ENCODE results near the gene SLC5A4. TPM values are rescaled to one million over a fixed set of nuclear protein-coding genes. Genes with fewer than 3 reads are reported as not detected.
A peak's percentile ranks its signal among the peaks of the same experiment; 100 is the strongest.

Gene SLC5A4
- total RNA-seq, 1 donor from 2014 or later: 0.82 TPM

DNA sequence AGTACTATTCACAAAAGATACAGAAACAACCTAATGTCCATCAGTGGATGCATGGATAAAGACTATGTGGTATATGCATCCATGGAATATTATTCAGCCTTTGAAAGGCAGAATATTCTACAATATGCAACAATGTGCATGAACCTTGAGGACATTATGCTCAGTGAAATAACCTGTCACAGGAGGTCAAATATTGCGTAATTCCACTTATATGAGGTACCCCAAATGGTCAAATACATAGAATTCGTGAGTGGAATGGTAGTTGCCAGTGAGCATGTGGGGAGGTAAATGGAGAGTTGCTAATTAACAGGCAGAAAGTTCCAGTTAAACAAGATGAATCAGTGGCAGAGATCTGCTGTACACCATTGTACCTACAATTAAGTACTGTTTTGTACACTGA, 3.6 kb upstream of the SLC5A4 start:
- Mint-ChIP-seq H3K27me3 (peaks cover 14% of the 10 kb centered on the region), H3K4me3 (no peak overlapping the region), H3K4me1 (ENCODE audit: unreplicated experiment) (no peaks in the 10 kb centered on the region), H3K27ac (no peak overlapping the region), H3K9me3 (peaks cover 7% of the 10 kb centered on the region), H3K36me3 (no peaks in the 10 kb centered on the region)
- TF ChIP-seq, protein P1, sequence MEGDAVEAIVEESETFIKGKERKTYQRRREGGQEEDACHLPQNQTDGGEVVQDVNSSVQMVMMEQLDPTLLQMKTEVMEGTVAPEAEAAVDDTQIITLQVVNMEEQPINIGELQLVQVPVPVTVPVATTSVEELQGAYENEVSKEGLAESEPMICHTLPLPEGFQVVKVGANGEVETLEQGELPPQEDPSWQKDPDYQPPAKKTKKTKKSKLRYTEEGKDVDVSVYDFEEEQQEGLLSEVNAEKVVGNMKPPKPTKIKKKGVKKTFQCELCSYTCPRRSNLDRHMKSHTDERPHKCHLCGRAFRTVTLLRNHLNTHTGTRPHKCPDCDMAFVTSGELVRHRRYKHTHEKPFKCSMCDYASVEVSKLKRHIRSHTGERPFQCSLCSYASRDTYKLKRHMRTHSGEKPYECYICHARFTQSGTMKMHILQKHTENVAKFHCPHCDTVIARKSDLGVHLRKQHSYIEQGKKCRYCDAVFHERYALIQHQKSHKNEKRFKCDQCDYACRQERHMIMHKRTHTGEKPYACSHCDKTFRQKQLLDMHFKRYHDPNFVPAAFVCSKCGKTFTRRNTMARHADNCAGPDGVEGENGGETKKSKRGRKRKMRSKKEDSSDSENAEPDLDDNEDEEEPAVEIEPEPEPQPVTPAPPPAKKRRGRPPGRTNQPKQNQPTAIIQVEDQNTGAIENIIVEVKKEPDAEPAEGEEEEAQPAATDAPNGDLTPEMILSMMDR (conservative IDR thresholded peaks at IDR 0.05): no peak
- no peak for DNase-seq (ENCODE audit: extremely low spot score, unreplicated experiment)

DNA sequence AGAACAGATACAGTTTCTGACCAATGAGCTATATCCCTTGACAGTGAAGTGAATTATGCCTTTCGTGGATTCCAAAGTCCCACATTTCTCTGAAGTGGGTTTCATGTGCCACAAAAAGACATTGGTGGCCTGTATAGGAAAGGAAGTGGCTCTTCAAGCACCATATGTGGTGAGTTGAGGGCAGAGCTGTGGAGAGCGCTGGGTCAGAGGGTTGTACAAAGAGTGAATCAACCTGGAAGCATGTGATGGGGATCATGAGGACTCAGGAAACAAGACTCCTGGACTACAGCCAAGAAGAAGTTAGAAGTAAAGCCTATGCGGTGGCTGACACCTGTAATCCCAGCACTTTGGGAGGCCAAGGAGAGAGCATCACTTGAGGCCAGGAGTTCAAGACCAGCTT, 579 bp upstream of the SLC5A4 start:
- no peaks in the 10 kb centered on the region for H3K4me1 Mint-ChIP-seq (ENCODE audit: unreplicated experiment)
- H3K9me3 Mint-ChIP-seq: peaks cover 7% of the 10 kb centered on the region
- no peak overlapping the region for H3K4me3 Mint-ChIP-seq
- no peaks in the 10 kb centered on the region for H3K36me3 Mint-ChIP-seq
- H3K27ac Mint-ChIP-seq: no peak overlapping the region
- TF ChIP-seq, protein P1 (conservative IDR thresholded peaks at IDR 0.05): no peak
- DNase-seq (ENCODE audit: extremely low spot score, unreplicated experiment): no peak
- peaks cover 17% of the 10 kb centered on the region for H3K27me3 Mint-ChIP-seq

DNA sequence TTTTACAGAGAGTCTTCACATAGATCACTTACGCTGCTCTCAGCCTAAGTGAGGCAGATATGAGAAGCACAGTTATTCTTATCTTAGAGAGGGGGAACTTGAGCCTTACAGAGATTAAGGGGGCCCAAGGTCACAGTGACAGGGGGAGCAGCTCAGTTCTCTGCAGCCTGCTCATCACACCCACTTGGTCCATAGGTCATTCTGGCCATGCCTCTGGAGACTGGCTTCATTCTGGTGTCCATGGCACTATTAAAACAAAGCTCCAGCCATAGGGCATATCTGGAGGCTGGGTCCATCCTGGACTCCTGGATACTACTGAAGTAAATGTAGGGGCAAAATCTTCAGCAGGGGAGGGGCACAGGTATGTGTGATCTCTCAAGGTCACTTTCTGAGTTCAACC, 5.9 kb downstream of the SLC5A4 start:
- TF ChIP-seq, protein P1 (conservative IDR thresholded peaks at IDR 0.05): no peak
- Mint-ChIP-seq H3K27ac (peak overlapping the region; percentile 29), H3K27me3 (peaks cover 3% of the 10 kb centered on the region), H3K4me1 (ENCODE audit: unreplicated experiment) (no peaks in the 10 kb centered on the region), H3K4me3 (no peak overlapping the region), H3K36me3 (no peaks in the 10 kb centered on the region), H3K9me3 (no peaks in the 10 kb centered on the region)
- no peak for DNase-seq (ENCODE audit: extremely low spot score, unreplicated experiment)

- TF ChIP-seq, protein P1 (conservative IDR thresholded peaks at IDR 0.05): no peak
- H3K4me1 Mint-ChIP-seq (ENCODE audit: unreplicated experiment): no peaks in the 10 kb centered on the region
- H3K36me3 Mint-ChIP-seq: no peaks in the 10 kb centered on the region
- H3K27ac Mint-ChIP-seq: no peak overlapping the region
- H3K9me3 Mint-ChIP-seq: no peaks in the 10 kb centered on the region
- H3K27me3 Mint-ChIP-seq: peaks cover 3% of the 10 kb centered on the region
- no peak for DNase-seq (ENCODE audit: extremely low spot score, unreplicated experiment)
- H3K4me3 Mint-ChIP-seq: no peak overlapping the region
These were observed 6.9 kb downstream of the SLC5A4 start for GRCh38 chr22:32248276-32248675.

GRCh38 chr22:32246166-32246565, 9.0 kb downstream of the SLC5A4 start:
- H3K4me3 Mint-ChIP-seq: no peak overlapping the region
- no peaks in the 10 kb centered on the region for H3K4me1 Mint-ChIP-seq (ENCODE audit: unreplicated experiment)
- H3K36me3 Mint-ChIP-seq: no peaks in the 10 kb centered on the region
- TF ChIP-seq, protein P1 (conservative IDR thresholded peaks at IDR 0.05): no peak
- H3K27ac Mint-ChIP-seq: no peak overlapping the region
- DNase-seq (ENCODE audit: extremely low spot score, unreplicated experiment): no peak
- no peaks in the 10 kb centered on the region for H3K9me3 Mint-ChIP-seq
- H3K27me3 Mint-ChIP-seq: no peaks in the 10 kb centered on the region

DNA sequence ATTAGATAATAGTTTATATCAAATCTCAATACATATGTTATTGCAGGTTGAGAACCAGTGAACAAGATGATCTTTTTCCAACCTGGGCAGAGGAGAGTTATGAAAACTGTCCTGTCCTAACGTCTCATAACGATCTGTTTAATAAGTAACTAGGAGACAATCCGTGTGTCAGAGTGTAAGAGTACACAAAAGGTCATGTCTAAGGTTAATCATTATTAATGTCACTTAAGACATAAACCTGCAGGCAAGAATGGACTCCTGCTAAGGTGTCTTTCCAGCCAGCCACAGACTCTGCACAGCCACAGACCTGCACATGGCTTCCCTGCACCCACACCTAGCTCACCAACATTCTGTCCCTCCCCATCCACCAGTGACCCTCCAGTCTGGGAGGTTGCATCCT, 10.1 kb downstream of the SLC5A4 start:
- Mint-ChIP-seq H3K36me3 (no peaks in the 10 kb centered on the region), H3K27me3 (no peaks in the 10 kb centered on the region), H3K4me3 (no peak overlapping the region), H3K4me1 (ENCODE audit: unreplicated experiment) (no peaks in the 10 kb centered on the region), H3K9me3 (no peaks in the 10 kb centered on the region), H3K27ac (no peak overlapping the region)
- TF ChIP-seq, protein P1 (conservative IDR thresholded peaks at IDR 0.05): no peak
- DNase-seq (ENCODE audit: extremely low spot score, unreplicated experiment): no peak

All from type B pancreatic cell (in vitro differentiated cells).